Endothelial cell of umbilical vein (primary cell): Measurements from ENCODE around the gene BCAS4. TPM values are rescaled to one million over a fixed set of nuclear protein-coding genes. Genes with fewer than 3 reads are reported as not detected.

Experiments used
- BruUV-seq: library from RNA; stranded (reverse); fragments of 400-500 nt; replicated peaks from 2 replicates; lab custom pipeline; 2021; lab: Mats Ljungman, UMichigan
- CTCF ChIA-PET: fragments of 300-600, 350-600 bp; sonication (Branson Sonifier 250); formaldehyde crosslinking; loops from one replicate; lab custom pipeline; 2021; ENCODE audit warnings: antibody characterized with exemption, inconsistent platforms; lab: Charles Lee
- POLR2A ChIA-PET: fragments of 300-600, 350-600 bp; sonication (Branson Sonifier 250); formaldehyde crosslinking; loops from one replicate; lab custom pipeline; 2021; ENCODE audit warnings: antibody characterized with exemption, inconsistent platforms; lab: Charles Lee
- DNase-seq: peaks from one replicate; pipeline ENCODE4 v3.0.0-alpha.2; 2011; ENCODE audit warnings: low read depth, low spot score
- FAIRE-seq: peaks from 2 replicates; lab custom pipeline; 2011; peaks lifted over from hg19 to GRCh38; lab: Jason Lieb, UNC
- H2AFZ ChIP-seq: 2 replicates; pipeline ENCODE4 v1.6.0; 2012; ENCODE audit warnings: low read depth, low read length, control low read depth, inconsistent platforms
- H3K27ac ChIP-seq: 2 replicates; pipeline ENCODE4 v1.5.1; 2011; ENCODE audit warnings: low read depth, mild to moderate bottlenecking, control low read depth, low read length, moderate library complexity; ENCODE audit not compliant: insufficient read depth
- H3K27me3 ChIP-seq, 2 experiments: 2 replicates each; pipeline versions ENCODE4 v1.6.0 to v1.6.1; 2011; ENCODE audit warnings: low read length in 2 of 2, mixed read lengths in 1 of 2; ENCODE audit not compliant: control insufficient read depth in 2 of 2, insufficient read depth in 2 of 2
- H3K36me3 ChIP-seq, 2 experiments: 2 replicates in 1 of 2; 3 replicates in 1 of 2; pipeline ENCODE4 v1.5.1; 2011; ENCODE audit warnings: low read length in 2 of 2, mild to moderate bottlenecking in 1 of 2, moderate library complexity in 1 of 2; ENCODE audit not compliant: control insufficient read depth in 2 of 2, insufficient read depth in 2 of 2; ENCODE audit errors: extremely low read depth in 1 of 2
- H3K4me1 ChIP-seq: 3 replicates; pipeline ENCODE4 v1.5.1; 2011; ENCODE audit warnings: mild to moderate bottlenecking, low read length; ENCODE audit not compliant: control insufficient read depth, insufficient read depth; ENCODE audit errors: extremely low read depth
- H3K4me2 ChIP-seq: 2 replicates; pipeline ENCODE4 v1.6.1; 2011; ENCODE audit warnings: low read length, control low read depth, mixed read lengths; ENCODE audit not compliant: insufficient read depth
- H3K4me3 ChIP-seq, 3 experiments: fragments of 200-600 bp in 1 of 3; sonication (generic), shearing (Covaris generic) in 1 of 3; replicated peaks in 1 of 3; 2 replicates each; pipeline ENCODE4 v1.5.1; 2011 to 2016; ENCODE audit warnings: control low read depth in 3 of 3, low read length in 3 of 3, mild to moderate bottlenecking in 2 of 3, inconsistent platforms in 1 of 3, low read depth in 1 of 3, moderate library complexity in 1 of 3; ENCODE audit not compliant: insufficient read depth in 1 of 3
- H3K79me2 ChIP-seq: 2 replicates; pipeline ENCODE4 v1.6.0; 2012; ENCODE audit warnings: low read length, inconsistent platforms; ENCODE audit not compliant: control insufficient read depth, insufficient read depth
- H3K9ac ChIP-seq: replicated peaks from 2 replicates; pipeline ENCODE3; 2011; ENCODE audit warnings: low read length, control low read depth; ENCODE audit not compliant: insufficient read depth; ENCODE audit errors: extremely low read depth
- H3K9me1 ChIP-seq: replicated peaks from 3 replicates; pipeline ENCODE4 v1.6.0; 2011; ENCODE audit warnings: mild to moderate bottlenecking, low read length; ENCODE audit not compliant: control insufficient read depth, insufficient read depth; ENCODE audit errors: extremely low read depth
- H3K9me3 ChIP-seq: replicated peaks from 2 replicates; pipeline ENCODE4 v1.5.1; 2012; ENCODE audit warnings: low read length, inconsistent platforms; ENCODE audit not compliant: control insufficient read depth, insufficient read depth
- H4K20me1 ChIP-seq: replicated peaks from 2 replicates; pipeline ENCODE3; 2011; ENCODE audit warnings: mild to moderate bottlenecking, low read length; ENCODE audit not compliant: control insufficient read depth, insufficient read depth; ENCODE audit errors: extremely low read depth
- EZH2 ChIP-seq: IDR thresholded peaks from 2 replicates; pipeline ENCODE4 v1.6.1; 2012; ENCODE audit warnings: borderline replicate concordance, low read depth, mild to moderate bottlenecking, moderate library complexity, low read length, inconsistent platforms; ENCODE audit not compliant: severe bottlenecking
- FOS ChIP-seq: IDR thresholded peaks from 2 replicates; pipeline ENCODE4 v1.6.1; 2011; ENCODE audit warnings: mild to moderate bottlenecking, low read length, moderate library complexity, borderline replicate concordance; ENCODE audit not compliant: insufficient read depth
- GATA2 ChIP-seq: IDR thresholded peaks from 2 replicates; pipeline ENCODE4 v1.7.0; 2011; ENCODE audit warnings: low read depth, mild to moderate bottlenecking, moderate library complexity, mixed read lengths, low read length; ENCODE audit not compliant: insufficient read length, insufficient read depth
- JUN ChIP-seq: IDR thresholded peaks from 2 replicates; pipeline ENCODE4 v1.6.1; 2011; ENCODE audit warnings: borderline replicate concordance, low read depth; ENCODE audit not compliant: insufficient read length, insufficient read depth
- MAX ChIP-seq: IDR thresholded peaks from 2 replicates; pipeline ENCODE4 v1.6.1; 2011; ENCODE audit not compliant: insufficient read depth, insufficient read length
- MYC ChIP-seq: IDR thresholded peaks from one replicate; pipeline ENCODE4 v1.6.1; 2011; ENCODE audit warnings: mild to moderate bottlenecking, low read depth, low read length
- POLR2A ChIP-seq: IDR thresholded peaks from 2 replicates; pipeline ENCODE4 v1.6.1; 2012; ENCODE audit warnings: low read depth, mild to moderate bottlenecking, control low read depth, low read length
- POLR2AphosphoS5 ChIP-seq: IDR thresholded peaks from 2 replicates; pipeline ENCODE4 v1.6.1; 2012; ENCODE audit warnings: low read depth, mild to moderate bottlenecking, control low read depth, low read length, moderate library complexity; ENCODE audit not compliant: insufficient read depth
- dilution Hi-C: fragments of 300-500 bp; cut with MboI; formaldehyde crosslinking; loops from one replicate; pipeline ENCODE4 v1.15.0; 2019; ENCODE audit warnings: low sequenced_read_pairs; ENCODE audit not compliant: extremely low pct_ligation_motif_present
- intact Hi-C: fragments of 100-400 bp; cut with micrococcal nuclease; formaldehyde crosslinking; loops from one replicate; pipeline ENCODE4 v1.10.0; 2022
- polyA plus RNA-seq, 4 experiments: library from polyadenylated mRNA; depleted of rRNA in 3 of 4; stranded (reverse) in 3 of 4; unstranded in 1 of 4; fragments of >200 nt; gene quantifications; 2 replicates each; pipeline versions ENCODE4 v1.2.1 to v1.2.3, GENCODE V29; 2011 to 2012; ENCODE audit warnings: missing spikeins in 1 of 4
- total RNA-seq: library from RNA; stranded (reverse); gene quantifications from 2 replicates; pipeline ENCODE4 v1.2.3, GENCODE V29; 2021
- TF ChIP-seq, protein P1 (sequence below), 2 donors: IDR thresholded peaks; 1 replicate in 1 of 2; 2 replicates in 1 of 2; pipeline ENCODE4 v1.5.1; 2011; ENCODE audit warnings: low read length in 2 of 2, mild to moderate bottlenecking in 2 of 2, moderate library complexity in 2 of 2, control low read depth in 1 of 2, inconsistent platforms in 1 of 2, low read depth in 1 of 2; ENCODE audit not compliant: insufficient read depth in 1 of 2; ENCODE audit errors: extremely low read depth in 1 of 2

Gene BCAS4
- total and polyA plus RNA-seq, 2 donors (not counting 3 experiments of a cell fraction or from before 2014, with no cell fraction given) = 1.0 to 1.5 TPM

DNA sequence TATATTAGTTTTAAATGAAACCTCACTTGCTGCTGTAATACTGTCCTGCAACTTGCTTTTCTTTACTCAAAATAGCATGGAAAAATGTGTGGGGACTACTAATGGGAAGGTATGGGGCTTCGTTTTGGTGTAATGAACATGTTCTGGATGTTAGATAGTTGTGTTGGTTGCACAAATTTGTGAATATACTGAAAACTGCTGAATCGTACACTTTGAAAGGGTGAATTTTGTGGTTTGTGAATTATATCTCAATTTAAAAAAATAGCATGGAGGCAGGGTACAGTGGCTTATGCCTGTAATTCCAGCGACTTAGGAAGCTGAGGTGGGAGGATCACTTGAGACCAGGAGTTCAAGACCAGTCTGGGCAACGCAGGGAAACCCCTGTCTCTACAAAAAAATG lies 2.3 kb downstream of the BCAS4 start:
- H3K4me2 ChIP-seq = no peak overlapping the region
- H3K36me3 ChIP-seq = no peaks in the 10 kb centered on the region
- no peaks in the 10 kb centered on the region for H3K79me2 ChIP-seq
- TF ChIP-seq POLR2AphosphoS5 (no peak), MYC (no peak), MAX (no peak), GATA2 (no peak), JUN (no peak), FOS (no peak), POLR2A (no peak), EZH2 (no peak)
- TF ChIP-seq, protein P1, sequence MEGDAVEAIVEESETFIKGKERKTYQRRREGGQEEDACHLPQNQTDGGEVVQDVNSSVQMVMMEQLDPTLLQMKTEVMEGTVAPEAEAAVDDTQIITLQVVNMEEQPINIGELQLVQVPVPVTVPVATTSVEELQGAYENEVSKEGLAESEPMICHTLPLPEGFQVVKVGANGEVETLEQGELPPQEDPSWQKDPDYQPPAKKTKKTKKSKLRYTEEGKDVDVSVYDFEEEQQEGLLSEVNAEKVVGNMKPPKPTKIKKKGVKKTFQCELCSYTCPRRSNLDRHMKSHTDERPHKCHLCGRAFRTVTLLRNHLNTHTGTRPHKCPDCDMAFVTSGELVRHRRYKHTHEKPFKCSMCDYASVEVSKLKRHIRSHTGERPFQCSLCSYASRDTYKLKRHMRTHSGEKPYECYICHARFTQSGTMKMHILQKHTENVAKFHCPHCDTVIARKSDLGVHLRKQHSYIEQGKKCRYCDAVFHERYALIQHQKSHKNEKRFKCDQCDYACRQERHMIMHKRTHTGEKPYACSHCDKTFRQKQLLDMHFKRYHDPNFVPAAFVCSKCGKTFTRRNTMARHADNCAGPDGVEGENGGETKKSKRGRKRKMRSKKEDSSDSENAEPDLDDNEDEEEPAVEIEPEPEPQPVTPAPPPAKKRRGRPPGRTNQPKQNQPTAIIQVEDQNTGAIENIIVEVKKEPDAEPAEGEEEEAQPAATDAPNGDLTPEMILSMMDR (IDR thresholded peaks at IDR 0.05; ENCODE audit: extremely low read depth in 1 of 2, insufficient read depth in 1 of 2, low read depth in 1 of 2, low read length in 2 of 2) = no peak
- POLR2A ChIA-PET = no interaction called here
- BruUV-seq = no TSS peak
- no peak overlapping the region for H3K9ac ChIP-seq
- FAIRE-seq (no peak), DNase-seq (no peak)
- H2AFZ ChIP-seq = no peak overlapping the region
- no peak overlapping the region for H3K27ac ChIP-seq
- peaks cover 6% of the 10 kb centered on the region for H3K4me1 ChIP-seq
- H3K4me3 ChIP-seq = no peak overlapping the region
- dilution Hi-C loops = no loop called here
- no peaks in the 10 kb centered on the region for H3K9me1 ChIP-seq
- CTCF ChIA-PET = no interaction called here
- no peaks in the 10 kb centered on the region for H3K9me3 ChIP-seq
- H3K27me3 ChIP-seq = no peaks in the 10 kb centered on the region
- intact Hi-C loops = no loop called here
- no peaks in the 10 kb centered on the region for H4K20me1 ChIP-seq
